Ishikawa (cell line): ENCODE measurements around the gene SHISA4.

Source experiments
- CEBPB ChIP-seq: IDR thresholded peaks from 2 replicates; pipeline ENCODE4 v1.6.1; 2012
- CREB1 ChIP-seq: IDR thresholded peaks from 2 replicates; pipeline ENCODE4 v1.6.1; 2012; ENCODE audit warnings: low read depth
- EGR1 ChIP-seq: IDR thresholded peaks from 2 replicates; pipeline ENCODE4 v1.6.1; 2012
- EP300 ChIP-seq: IDR thresholded peaks from 2 replicates; pipeline ENCODE4 v1.6.1; 2012; ENCODE audit warnings: borderline replicate concordance
- FOXM1 ChIP-seq: IDR thresholded peaks from 2 replicates; pipeline ENCODE4 v1.6.1; 2012; ENCODE audit warnings: low read depth, borderline replicate concordance
- NFIC ChIP-seq: IDR thresholded peaks from 2 replicates; pipeline ENCODE4 v1.6.1; 2012
- RAD21 ChIP-seq: IDR thresholded peaks from 2 replicates; pipeline ENCODE4 v1.6.1; 2012; ENCODE audit warnings: low read depth
- TAF1 ChIP-seq: IDR thresholded peaks from 2 replicates; pipeline ENCODE4 v1.6.1; 2012; ENCODE audit warnings: low read depth, mild to moderate bottlenecking
- TCF12 ChIP-seq: IDR thresholded peaks from 2 replicates; pipeline ENCODE4 v1.6.1; 2012; ENCODE audit warnings: low read depth
- TEAD4 ChIP-seq: IDR thresholded peaks from 2 replicates; pipeline ENCODE4 v1.6.1; 2012
- ZBTB7A ChIP-seq: IDR thresholded peaks from 2 replicates; pipeline ENCODE4 v1.6.1; 2012; ENCODE audit warnings: low read depth
- TF ChIP-seq, protein P1 (sequence below): IDR thresholded peaks from 2 replicates; pipeline ENCODE4 v1.6.1; 2012
- TF ChIP-seq, protein P2 (sequence below): IDR thresholded peaks from 2 replicates; pipeline ENCODE4 v1.6.1; 2012
- TF ChIP-seq, protein P3 (sequence below): IDR thresholded peaks from 2 replicates; pipeline ENCODE4 v1.6.1; 2012; ENCODE audit warnings: low read depth, mild to moderate bottlenecking

Gene SHISA4

DNA sequence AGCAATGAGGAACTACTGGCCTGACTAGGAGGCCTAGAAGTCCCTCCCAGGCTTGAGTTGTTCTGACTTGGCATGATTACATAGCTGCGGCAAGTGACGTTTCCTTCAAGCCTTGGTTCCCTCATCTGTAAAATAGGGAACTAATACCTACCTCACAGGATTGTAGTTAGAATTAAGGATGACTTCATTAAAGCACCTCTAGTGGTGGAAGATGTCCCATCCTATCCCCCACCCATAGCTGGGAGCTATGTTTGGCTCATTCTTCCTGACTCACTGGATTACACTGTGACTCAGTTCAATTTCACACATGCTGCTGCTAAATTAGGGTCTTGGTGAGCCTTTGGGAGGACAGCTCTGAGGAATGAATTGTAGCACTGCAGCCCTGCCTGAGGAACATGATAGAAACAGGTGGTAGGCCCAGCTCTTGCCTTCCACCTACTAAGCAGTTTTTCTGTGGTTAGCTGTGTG lies 6.0 kb upstream of the SHISA4 start:
- TF ChIP-seq RAD21 (no peak), NFIC (no peak), ZBTB7A (no peak), CREB1 (no peak), TEAD4 (no peak), EGR1 (no peak), EP300 (no peak)
- TF ChIP-seq, protein P1, sequence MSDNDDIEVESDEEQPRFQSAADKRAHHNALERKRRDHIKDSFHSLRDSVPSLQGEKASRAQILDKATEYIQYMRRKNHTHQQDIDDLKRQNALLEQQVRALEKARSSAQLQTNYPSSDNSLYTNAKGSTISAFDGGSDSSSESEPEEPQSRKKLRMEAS, result no peak
- TF ChIP-seq, protein P2, sequence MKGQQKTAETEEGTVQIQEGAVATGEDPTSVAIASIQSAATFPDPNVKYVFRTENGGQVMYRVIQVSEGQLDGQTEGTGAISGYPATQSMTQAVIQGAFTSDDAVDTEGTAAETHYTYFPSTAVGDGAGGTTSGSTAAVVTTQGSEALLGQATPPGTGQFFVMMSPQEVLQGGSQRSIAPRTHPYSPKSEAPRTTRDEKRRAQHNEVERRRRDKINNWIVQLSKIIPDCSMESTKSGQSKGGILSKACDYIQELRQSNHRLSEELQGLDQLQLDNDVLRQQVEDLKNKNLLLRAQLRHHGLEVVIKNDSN, result no peak
- TF ChIP-seq, protein P3, sequence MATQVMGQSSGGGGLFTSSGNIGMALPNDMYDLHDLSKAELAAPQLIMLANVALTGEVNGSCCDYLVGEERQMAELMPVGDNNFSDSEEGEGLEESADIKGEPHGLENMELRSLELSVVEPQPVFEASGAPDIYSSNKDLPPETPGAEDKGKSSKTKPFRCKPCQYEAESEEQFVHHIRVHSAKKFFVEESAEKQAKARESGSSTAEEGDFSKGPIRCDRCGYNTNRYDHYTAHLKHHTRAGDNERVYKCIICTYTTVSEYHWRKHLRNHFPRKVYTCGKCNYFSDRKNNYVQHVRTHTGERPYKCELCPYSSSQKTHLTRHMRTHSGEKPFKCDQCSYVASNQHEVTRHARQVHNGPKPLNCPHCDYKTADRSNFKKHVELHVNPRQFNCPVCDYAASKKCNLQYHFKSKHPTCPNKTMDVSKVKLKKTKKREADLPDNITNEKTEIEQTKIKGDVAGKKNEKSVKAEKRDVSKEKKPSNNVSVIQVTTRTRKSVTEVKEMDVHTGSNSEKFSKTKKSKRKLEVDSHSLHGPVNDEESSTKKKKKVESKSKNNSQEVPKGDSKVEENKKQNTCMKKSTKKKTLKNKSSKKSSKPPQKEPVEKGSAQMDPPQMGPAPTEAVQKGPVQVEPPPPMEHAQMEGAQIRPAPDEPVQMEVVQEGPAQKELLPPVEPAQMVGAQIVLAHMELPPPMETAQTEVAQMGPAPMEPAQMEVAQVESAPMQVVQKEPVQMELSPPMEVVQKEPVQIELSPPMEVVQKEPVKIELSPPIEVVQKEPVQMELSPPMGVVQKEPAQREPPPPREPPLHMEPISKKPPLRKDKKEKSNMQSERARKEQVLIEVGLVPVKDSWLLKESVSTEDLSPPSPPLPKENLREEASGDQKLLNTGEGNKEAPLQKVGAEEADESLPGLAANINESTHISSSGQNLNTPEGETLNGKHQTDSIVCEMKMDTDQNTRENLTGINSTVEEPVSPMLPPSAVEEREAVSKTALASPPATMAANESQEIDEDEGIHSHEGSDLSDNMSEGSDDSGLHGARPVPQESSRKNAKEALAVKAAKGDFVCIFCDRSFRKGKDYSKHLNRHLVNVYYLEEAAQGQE, result no peak

DNA sequence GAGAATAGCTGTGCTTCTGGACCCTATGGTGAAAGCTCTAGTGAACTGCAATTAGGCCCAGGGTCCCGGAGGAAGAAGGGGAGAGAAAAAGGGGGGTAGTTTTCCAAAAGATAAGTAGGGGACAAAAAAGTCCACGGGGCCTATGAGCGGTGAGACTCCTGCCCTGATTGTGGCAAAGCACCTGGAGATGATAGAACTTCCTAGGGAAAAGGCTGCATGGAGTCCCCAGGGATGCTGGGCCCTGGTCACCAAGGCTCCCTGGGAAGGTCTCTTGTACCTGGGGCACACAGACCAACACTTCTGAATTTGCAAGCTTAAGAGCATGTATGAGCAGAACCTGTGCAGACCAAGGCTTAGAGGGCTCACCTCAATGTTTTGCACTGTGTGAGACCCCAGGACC lies 5.4 kb upstream of the SHISA4 start:
- TF ChIP-seq CEBPB (no peak), FOXM1 (no peak), TAF1 (no peak)
- TF ChIP-seq, protein P1, result no peak

DNA sequence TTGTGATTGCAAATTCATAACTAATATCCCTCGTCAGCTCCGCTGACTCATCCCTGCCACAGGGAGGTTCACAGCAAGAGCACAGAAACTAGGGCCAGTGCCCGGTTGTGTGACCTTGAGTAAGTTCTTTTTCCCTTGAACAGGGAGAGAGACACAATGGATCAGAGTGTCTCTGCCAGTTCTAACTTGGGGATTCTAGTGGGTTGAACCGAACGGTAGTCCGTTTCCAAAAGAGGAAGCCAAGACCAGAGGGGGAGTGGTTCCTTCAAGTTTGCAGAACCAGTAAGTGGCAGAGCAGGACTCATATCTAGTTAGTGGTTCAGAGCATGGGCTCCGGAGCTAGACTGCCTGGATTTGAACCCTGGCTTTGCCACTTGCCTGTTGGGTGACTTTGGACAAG lies 4.9 kb upstream of the SHISA4 start:
- no peak for TF ChIP-seq EP300
- no peak for TF ChIP-seq EGR1
- TF ChIP-seq TCF12, result no peak
- TF ChIP-seq, protein P3, result no peak
- no peak for TF ChIP-seq TAF1
- TF ChIP-seq, protein P1, result no peak
- no peak for TF ChIP-seq NFIC
- no peak for TF ChIP-seq CEBPB

DNA sequence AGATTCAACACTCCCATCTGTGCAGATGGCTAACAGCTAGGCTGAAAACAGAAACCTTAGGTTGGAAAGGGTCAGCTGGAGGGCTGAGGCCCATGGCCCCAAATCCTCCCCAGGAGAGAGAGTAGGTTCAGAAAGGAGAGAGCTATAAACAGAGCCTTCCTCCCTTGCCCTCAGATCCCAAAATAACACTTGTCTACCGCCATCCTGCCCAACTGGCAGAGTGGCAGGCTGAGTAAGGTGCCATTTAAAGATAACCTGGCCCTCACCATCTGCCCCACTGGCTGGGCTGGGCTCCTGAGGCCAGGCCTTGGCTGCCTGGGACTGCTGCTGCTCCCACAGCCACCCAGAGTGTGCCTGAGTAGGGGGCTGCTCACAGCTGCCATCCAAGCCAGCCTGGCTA lies 4.3 kb upstream of the SHISA4 start:
- TF ChIP-seq, protein P1, result no peak
- TF ChIP-seq RAD21 (no peak), NFIC (no peak), EP300 (no peak), TEAD4 (no peak), CEBPB (no peak), FOXM1 (no peak), EGR1 (no peak), CREB1 (no peak), ZBTB7A (no peak)
- TF ChIP-seq, protein P2, result no peak
- TF ChIP-seq, protein P3, result no peak

DNA sequence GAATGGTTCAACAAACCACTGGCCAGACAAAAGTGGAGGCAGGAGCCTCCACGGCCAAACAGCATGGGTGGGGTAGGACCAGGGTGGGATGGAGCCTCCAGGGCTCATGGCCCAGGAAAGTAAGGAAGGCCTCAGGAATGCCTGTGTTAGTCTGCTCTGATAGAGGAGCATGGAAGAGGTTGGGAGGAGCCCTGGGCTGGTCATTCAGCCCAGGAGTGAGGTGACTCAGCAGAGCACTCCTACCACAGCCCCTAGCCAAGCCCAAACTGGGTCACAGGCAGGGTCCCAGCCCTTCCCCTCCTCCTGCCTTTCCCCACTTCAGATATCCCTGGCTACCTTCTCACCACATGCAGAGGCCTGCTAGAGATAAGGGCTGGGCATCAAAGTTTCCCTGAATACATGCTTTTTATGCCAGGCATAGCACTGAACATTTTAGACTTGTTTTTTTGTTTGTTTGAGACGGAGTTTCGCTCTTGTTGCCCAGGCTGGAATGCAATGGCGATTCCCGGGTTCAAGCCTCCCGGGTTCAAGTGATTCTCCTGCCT lies 3.1 kb upstream of the SHISA4 start:
- TF ChIP-seq TEAD4, result no peak
- no peak for TF ChIP-seq NFIC
